Globus pallidus (tissue), 1 donor: ENCODE measurements around the gene GHR.

Experiments used
- DNase-seq: peaks from one replicate; pipeline ENCODE4 v3.0.0-alpha.2; 2015; ENCODE audit warnings: low spot score

Gene GHR

DNA sequence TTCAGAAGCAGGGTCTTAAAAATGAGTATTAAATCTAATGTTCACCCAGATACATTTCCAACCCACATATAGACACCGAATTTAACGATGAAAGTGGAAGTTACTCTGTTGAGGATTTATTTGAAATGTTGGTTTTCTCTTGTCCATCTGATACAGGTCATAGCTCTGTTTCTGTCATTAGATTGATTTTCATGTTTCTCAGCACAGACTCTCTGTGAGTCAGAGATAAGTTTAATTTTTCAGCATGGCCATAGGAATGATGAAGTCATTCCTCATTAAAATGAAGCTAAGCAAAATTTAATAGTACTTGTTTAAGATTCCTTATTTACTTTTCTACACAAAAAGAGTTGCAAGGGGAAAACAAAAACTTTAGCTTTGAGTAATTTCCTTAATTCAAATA lies 38.8 kb downstream of the GHR start:
- no peak for DNase-seq

GRCh38 chr5:42467572-42467971 lies 44.3 kb downstream of the GHR start:
- no peak for DNase-seq

- DNase-seq = no peak
Observed at GRCh38 chr5:42467981-42468524, 44.8 kb downstream of the GHR start.

DNA sequence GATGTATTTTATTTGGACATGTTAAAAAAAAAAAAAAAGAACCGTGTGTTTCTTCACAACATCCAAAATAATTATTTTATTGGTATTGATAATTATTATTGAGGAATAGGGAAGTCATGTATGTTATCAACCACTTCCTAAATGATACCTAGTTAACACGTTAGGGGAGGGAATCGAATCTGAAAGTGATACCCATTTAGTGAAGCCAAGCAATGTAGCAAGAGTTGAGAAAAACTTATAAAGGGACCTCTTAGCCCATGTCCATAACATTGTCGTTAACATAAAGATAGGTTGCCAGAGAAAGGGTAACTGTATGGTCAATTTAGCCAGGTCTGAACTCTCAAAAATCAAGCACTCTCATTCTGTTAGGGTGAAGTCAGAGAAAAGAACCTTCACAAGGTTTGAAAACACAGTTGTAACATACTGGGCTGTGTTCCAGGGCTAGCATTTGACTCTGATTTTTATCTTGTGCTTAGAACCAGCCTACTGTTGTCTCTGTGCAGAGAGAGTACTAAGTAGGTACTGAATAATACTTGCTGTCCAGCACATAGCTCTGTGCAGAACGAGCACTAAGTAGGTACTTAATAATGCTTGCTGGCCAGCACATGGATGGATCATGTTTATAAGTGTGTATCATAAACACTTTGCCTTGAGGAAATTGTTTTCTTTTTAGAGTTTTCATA lies 60.4 kb downstream of the GHR start:
- DNase-seq = no peak

DNA sequence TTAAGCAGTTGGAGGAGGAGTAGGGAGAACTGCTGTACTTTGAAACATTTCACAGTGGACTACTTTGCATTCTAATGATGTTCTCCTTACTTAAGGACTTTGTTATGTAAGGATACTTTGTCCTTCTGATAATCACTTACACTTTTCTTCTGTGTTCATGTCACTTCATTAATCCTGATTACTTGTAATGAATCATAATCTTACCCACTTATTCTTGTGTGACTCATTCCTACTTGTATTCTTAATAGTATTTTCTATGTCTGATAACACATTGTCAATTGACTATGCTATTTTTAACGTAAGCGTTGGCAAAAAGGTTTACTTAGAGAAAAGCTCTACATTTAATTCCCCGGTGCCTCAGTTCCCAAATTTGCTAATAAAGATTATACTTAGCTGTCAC lies 63.8 kb downstream of the GHR start:
- DNase-seq = no peak

DNA sequence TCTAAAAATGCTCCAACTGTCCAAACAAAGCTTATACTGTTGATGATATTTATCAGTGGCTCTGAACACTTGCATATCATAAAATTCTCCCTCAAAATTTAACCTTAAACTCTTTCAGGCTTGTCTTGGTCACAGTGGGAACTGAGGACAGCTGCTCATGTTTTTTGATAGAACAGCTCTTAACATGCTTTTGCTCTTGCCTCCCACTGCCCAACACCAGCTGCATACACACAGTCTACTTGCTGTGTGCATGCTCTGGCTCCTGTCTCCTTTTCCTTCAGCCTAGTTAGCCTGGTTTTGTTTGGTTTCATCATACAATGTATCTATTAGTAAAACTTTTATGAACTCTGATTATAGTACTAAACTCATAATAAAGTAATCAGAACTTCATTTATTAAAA lies 64.6 kb downstream of the GHR start:
- no peak for DNase-seq

DNA sequence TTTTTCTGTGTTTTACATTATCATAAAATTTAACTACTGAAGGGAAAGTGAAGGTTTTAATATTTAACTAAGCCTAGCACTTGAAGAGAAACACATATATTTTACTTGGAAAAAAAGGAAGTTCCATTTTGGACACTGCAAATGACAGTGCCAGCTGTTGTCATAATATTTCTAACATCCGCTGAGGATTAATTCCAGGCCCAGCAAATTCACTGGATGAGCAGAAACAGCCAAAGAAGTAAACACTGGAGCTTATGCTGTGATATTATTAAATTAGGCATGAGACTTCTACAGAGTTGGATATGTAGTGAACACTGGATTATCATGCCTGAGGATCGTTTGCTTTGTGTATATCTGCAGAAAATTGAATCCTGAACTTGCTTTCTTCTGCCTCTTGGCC lies 67.6 kb downstream of the GHR start:
- DNase-seq = no peak

DNA sequence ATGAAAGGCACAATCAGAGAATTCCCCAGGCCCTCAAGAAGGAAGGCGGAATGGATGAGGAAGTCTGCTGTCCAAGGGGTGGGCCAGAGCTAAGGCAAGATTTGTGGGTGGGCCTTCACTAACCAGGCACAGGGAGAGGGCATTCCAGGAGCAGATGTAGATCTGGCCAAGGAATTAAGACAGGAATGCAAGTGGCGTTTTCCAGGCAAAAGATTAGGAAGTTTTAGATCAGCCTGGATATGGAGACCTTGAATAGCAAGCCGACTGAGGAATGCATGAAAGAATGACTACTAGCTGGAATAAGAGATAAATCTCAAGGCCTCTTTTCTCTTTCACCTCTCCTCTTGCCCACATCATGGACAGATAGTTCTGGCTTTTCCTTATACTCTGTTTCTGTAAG lies 68.5 kb downstream of the GHR start:
- no peak for DNase-seq

DNA sequence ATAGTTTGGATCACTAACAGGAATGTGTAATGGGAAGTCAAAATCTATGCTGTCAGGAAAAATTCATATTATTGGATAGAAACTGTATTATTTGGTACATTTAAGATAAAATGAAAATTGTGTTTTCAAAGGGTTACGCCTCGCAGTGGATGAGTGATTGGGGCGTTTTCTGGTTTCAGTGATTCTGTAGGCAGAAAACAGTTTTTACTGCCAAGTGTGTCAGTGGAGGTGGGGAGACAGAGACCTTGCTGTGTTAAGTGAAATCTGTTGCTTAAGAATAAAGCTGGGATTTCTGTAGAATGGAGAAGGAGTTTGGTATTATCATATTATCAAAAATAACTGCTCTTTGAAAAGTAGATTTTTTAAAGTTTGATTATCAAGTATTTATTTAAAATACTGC lies 69.7 kb downstream of the GHR start:
- no peak for DNase-seq

DNA sequence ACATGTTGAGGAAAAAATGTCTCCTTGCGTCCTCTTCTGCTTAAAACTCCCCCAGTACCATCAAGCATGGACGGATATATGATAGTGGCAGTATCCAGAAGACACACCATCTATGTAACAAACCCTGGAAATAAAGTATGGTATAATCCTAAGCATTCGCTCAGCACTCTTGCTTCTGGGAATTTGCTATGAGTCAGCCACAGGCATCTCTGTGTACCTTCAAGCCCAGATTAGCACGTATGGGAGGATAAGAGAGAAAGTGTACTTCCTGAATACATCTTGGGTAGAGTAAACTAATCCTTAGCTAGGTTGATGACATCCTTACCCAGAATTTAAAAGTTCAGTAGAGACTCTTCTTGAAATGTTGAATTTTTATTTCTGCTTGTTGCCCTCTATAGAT lies 71.2 kb downstream of the GHR start:
- DNase-seq = no peak

DNA sequence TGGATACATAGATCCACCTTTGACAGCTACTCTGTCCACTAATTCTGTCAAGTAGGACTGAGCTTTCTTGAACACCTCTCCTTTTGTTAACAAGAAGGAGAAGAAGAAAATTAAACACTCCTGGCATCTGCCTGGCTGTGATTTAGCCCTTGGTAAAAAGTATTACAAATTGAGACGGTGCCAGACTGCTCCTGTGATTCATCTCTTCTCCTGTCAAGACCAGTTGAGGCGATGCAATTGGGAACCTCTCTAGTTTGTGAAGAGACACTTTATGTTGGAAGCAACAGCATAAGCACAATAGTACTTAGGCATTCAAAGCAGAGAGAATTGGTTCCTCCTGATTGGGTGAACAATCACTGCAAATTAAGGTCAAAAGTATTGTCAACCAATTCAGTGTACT lies 72.7 kb downstream of the GHR start:
- DNase-seq = no peak

GRCh38 chr5:42496397-42497156 lies 73.3 kb downstream of the GHR start:
- no peak for DNase-seq

DNA sequence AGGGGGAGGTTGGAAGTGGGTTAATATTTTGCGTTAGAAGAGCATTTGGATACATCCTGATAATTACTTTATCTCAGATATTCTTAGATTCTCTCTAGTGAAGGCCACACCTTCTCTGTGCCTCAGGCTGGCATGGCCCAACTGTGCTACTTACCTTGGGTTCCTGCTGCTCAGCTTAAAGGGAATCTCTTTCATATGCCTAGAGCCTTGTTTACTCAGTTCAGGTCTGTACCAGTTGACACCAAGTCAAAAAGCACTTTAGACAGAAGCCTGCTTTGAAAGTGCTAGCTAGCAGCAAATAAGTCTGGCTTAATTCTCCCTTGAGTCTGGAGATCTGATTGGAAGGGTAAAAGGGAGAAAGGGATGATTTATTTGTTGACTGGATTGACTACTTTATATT lies 74.8 kb downstream of the GHR start:
- no peak for DNase-seq

DNA sequence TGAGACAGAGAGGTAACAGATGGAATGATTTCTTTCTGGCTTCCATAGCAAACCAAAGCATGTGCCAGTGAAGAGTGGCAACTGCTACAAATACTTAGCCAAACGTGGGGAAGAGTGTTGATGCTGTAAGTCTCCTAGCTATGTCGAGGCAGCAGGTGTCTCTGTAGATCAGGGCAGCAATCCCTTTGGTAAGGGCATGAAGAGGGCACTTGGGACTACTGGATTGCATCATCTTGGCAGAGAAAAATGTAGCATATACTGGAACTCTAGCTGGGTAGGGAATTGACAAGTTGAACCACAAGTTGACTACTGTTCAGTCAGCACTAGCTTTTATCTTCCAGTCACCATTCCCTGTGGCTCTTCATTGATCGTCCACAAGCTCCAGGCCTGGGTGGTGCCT lies 75.8 kb downstream of the GHR start:
- no peak for DNase-seq

- DNase-seq = no peak
Observed at GRCh38 chr5:42500003-42500599, 76.9 kb downstream of the GHR start.

DNA sequence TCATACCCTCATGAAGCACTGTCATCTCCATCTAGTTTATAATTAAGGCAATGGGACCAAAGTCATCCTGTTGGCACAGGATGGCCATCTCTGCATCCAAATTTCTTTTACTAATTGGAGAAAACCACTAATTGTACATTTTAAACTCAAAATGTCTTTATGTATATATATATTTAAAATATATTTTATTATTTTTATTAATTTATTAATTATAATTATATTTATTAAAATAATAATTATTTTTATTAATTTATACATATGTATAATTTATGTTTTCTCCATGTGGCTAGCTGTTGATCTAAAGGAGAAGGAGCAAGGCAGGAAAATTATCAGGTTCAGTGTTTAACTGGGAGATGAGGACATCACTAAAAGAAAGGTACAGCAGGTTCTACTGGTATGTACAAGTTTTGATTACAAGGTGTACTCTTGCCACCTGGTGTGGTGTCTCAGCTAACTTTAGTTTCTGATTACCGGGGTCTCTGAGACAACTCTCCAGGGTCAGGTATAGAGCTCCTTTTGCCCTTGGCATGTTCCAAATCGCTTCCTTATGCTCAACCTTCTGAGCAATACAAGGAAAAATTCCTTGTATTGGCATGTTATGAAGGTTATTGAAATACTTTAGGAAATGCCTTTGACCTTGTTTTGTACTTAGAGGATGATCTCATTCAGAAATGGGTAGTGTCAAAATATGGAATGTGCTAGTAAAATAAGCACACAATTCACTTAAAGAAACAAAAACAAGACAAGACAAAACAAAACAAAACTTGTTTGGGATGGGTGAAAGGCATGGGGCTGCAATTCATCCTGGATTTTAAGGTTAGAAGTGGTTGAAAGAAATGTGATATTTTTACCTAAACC lies 79.6 kb downstream of the GHR start:
- no peak for DNase-seq

- DNase-seq = no peak
Observed at GRCh38 chr5:42506662-42507061, 83.4 kb downstream of the GHR start.

DNA sequence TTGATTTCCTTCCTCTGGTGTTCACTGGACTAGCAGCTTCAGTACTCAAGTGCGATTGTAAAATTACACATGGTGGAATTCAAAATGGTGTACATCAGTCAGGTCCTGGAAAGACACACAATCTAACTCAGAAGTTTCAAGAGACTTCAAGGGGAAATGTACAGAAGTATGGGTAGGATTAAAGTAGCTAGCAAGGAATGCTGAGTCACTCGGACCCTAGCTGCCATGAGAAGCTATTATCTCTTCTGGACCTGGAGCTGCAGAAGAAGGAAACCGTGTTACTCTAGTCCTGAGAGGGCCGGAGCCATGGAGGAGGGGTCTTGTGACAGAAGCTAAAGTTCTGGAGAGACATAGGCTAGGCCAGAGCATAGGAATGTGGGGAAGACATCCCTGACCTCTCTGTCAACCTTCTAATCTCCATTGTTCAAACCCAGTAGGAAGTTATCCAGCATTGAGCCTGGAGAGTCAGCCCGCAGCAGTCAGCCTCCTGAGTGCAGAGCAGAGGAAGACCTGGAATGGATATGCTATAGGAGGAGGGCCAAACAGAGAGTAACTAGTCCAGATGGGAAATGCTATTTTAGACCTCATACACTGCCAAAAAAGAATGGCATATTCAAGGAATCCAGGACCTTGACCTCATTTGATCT lies 84.3 kb downstream of the GHR start:
- DNase-seq = no peak

- DNase-seq = no peak
Observed at GRCh38 chr5:42513246-42513645, 90.0 kb downstream of the GHR start.

DNA sequence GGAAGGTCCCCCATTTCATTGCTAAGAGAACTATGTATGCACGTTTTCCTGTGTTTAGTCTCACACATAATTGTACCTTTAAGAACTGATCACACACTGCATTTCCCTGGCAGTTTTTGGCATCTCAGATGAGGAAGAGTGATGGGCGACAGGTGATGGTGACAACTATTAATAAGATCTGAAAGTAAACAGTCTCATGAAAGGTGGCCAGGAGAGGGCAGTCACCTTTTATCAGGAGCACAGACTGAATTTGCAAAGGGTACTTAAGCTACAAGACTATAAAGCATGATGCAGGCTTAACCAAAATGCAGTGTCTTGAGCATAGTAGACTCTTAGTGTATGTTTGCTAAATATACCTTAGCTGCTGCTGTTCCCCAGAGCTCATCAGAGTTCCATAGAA lies 91.5 kb downstream of the GHR start:
- no peak for DNase-seq

DNA sequence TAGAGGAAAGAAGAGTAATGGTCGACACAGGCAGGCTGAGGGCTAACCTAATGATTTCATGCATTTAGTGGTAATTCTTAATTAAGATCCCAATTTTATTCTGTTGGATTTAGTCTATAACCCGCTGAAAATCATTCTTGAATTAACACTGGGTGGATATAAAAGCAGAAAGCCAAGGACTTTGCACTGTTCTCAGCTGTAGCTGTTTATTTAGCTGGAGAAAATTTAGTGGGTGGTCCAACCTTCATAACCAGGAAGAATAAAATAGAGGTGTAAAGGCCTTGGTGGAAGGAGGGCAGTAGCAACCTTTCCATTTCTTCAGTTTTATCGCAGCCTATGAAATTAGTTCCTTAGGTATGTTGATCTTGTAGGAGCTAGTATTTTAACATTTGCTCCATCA lies 92.3 kb downstream of the GHR start:
- no peak for DNase-seq
